ENCODE data around the gene REC8. TPM values are rescaled to one million over a fixed set of nuclear protein-coding genes. Genes with fewer than 3 reads are reported as not detected.

The REC8 gene
- total and polyA plus RNA-seq, 2 of the 4 experiments (the other 2 are of a cell fraction): 0.36 to 3.5 TPM

GRCh38 chr14:24177041-24177825 is 5.4 kb downstream of the REC8 start:
- no peak overlapping the region for H2BK15ac ChIP-seq (ENCODE audit: low read depth, low read length)
- H3K4me2 ChIP-seq (ENCODE audit: low read depth, low read length): no peak overlapping the region
- no peaks in the 10 kb centered on the region for H3K9me3 ChIP-seq (ENCODE audit: control insufficient read depth, insufficient read depth, low read length)
- ATAC-seq (ENCODE audit: low read depth) (no peak), DNase-seq (no peak)
- no peaks in the 10 kb centered on the region for H4K20me1 ChIP-seq (ENCODE audit: insufficient read depth, low read length)
- CTCF ChIA-PET: interaction anchor here (0.7 kb wide), 1 partner anchor 16 kb away, joined by 3 read pairs; the partner anchor contains the start of gene IRF9
- H4K91ac ChIP-seq (ENCODE audit: insufficient read depth, low read depth, low read length): no peak overlapping the region
- no peaks in the 10 kb centered on the region for H3K27me3 ChIP-seq (ENCODE audit: control insufficient read depth, insufficient read depth, low read length)
- H2AK9ac ChIP-seq (replicated peaks; ENCODE audit: low read depth, low read length, poor library complexity): no peak overlapping the region
- intact Hi-C loops (cut with micrococcal nuclease) (no loop called here), in situ Hi-C loops (cut with MboI; ENCODE audit: low sequenced_read_pairs) (no loop called here), dilution Hi-C loops (cut with HindIII; ENCODE audit: low sequenced_read_pairs, unreplicated experiment) (no loop called here)
- no CpG with 5 or more reads among the region's 12 CpGs for WGBS, 2 experiments (ENCODE audit: extremely low coverage in 2 of 2, insufficient read length in 1 of 2)
- H4K8ac ChIP-seq (ENCODE audit: low read depth in 2 of 2, low read length in 2 of 2): no peak overlapping the region
- no peak overlapping the region for H3K18ac ChIP-seq (ENCODE audit: low read depth, low read length)
- no peak overlapping the region for H2BK5ac ChIP-seq (ENCODE audit: low read depth, low read length, poor library complexity, severe bottlenecking)
- H2AFZ ChIP-seq (replicated peaks; ENCODE audit: low read length, poor library complexity): no peak overlapping the region
- TF ChIP-seq USF2 (IDR thresholded peaks at IDR 0.05; ENCODE audit: low read depth, low read length) (no peak), NFE2L2 (IDR thresholded peaks at IDR 0.05; ENCODE audit: low read depth, low read length) (no peak), MAZ (IDR thresholded peaks at IDR 0.05; ENCODE audit: borderline replicate concordance, low read depth, low read length) (no peak), SMC3 (IDR thresholded peaks at IDR 0.05; ENCODE audit: low read depth, low read length) (no peak), RCOR1 (IDR thresholded peaks at IDR 0.05; ENCODE audit: insufficient replicate concordance, low read length) (no peak), RAD21 (IDR thresholded peaks at IDR 0.05; ENCODE audit: low read length) (no peak), POLR2A (IDR thresholded peaks at IDR 0.05; ENCODE audit: low read depth, low read length) (no peak), CHD1 (IDR thresholded peaks at IDR 0.05; ENCODE audit: low read depth, low read length) (no peak), MXI1 (IDR thresholded peaks at IDR 0.05; ENCODE audit: borderline replicate concordance, low read depth, low read length) (no peak), MAFK (IDR thresholded peaks at IDR 0.05; ENCODE audit: low read depth, low read length) (no peak), FOS (IDR thresholded peaks at IDR 0.05; ENCODE audit: low read depth, low read length) (no peak), BHLHE40 (IDR thresholded peaks at IDR 0.05; ENCODE audit: low read depth, low read length) (no peak), CTCF (conservative IDR thresholded peaks at IDR 0.05; ENCODE audit: low read depth, low read length) (no peak), RFX5 (IDR thresholded peaks at IDR 0.05; ENCODE audit: low read depth, low read length) (no peak), CEBPB (IDR thresholded peaks at IDR 0.05; ENCODE audit: low read depth, low read length) (no peak)
- TF ChIP-seq, protein P1, sequence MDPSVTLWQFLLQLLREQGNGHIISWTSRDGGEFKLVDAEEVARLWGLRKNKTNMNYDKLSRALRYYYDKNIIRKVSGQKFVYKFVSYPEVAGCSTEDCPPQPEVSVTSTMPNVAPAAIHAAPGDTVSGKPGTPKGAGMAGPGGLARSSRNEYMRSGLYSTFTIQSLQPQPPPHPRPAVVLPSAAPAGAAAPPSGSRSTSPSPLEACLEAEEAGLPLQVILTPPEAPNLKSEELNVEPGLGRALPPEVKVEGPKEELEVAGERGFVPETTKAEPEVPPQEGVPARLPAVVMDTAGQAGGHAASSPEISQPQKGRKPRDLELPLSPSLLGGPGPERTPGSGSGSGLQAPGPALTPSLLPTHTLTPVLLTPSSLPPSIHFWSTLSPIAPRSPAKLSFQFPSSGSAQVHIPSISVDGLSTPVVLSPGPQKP (IDR thresholded peaks at IDR 0.05; ENCODE audit: borderline replicate concordance, low read depth, low read length): no peak
- no peak overlapping the region for H4K5ac ChIP-seq (ENCODE audit: low read depth, low read length)
- POLR2A ChIA-PET (ENCODE audit: unreplicated experiment): no interaction called here
- no peak overlapping the region for H3K27ac ChIP-seq (ENCODE audit: insufficient read depth, low read length)
- BruUV-seq (replicated peaks): no TSS peak
- no peaks in the 10 kb centered on the region for H3K9me1 ChIP-seq (ENCODE audit: insufficient read depth, low read length)
- H3K23ac ChIP-seq (ENCODE audit: low read depth, low read length): no peak overlapping the region
- H2BK120ac ChIP-seq (ENCODE audit: low read depth, low read length): no peak overlapping the region
- no peak overlapping the region for H2AK5ac ChIP-seq (ENCODE audit: low read depth, low read length)
- no peak overlapping the region for H2BK20ac ChIP-seq (ENCODE audit: low read depth, low read length)
- H3K4ac ChIP-seq (ENCODE audit: low read depth, low read length): no peak overlapping the region
- no peak overlapping the region for H3K56ac ChIP-seq (ENCODE audit: extremely low read depth, insufficient read depth, low read length)
- H3K4me1 ChIP-seq (ENCODE audit: control insufficient read depth, insufficient read depth, low read length): peaks cover 2% of the 10 kb centered on the region; the same call in 1 of the 2 replicates
- H3K14ac ChIP-seq (replicated peaks; ENCODE audit: low read depth, low read length): no peak overlapping the region
- H3K4me3 ChIP-seq (ENCODE audit: insufficient read depth, low read depth, low read length): no peak overlapping the region
- peaks cover 60% of the 10 kb centered on the region for H3K36me3 ChIP-seq (ENCODE audit: control insufficient read depth, insufficient read depth, low read length)
- no peak overlapping the region for H3K9ac ChIP-seq (ENCODE audit: low read depth, low read length)
- no peaks in the 10 kb centered on the region; a peak in 1 of 4 replicates for H3K79me1 ChIP-seq (ENCODE audit: low read depth in 1 of 2, low read length in 2 of 2)
